Smooth muscle cell (in vitro differentiated cells): ENCODE results near the gene RALY. TPM values are rescaled to one million over a fixed set of nuclear protein-coding genes. Genes with fewer than 3 reads are reported as not detected.
A peak's percentile ranks its signal among the peaks of the same experiment; 100 is the strongest.

Experiments used
- DNase-seq: peaks from one replicate; lab custom pipeline; 2025; ENCODE audit not compliant: unreplicated experiment; lab: John Stamatoyannopoulos, UW
- H2AFZ ChIP-seq: fragments of 200-600 bp; sonication (generic); 2 replicates; pipeline ENCODE4 v1.6.0; 2016; ENCODE audit warnings: antibody characterized with exemption, low read depth, mild to moderate bottlenecking
- H3F3A ChIP-seq: fragments of 200-600 bp; sonication (generic); 2 replicates; pipeline ENCODE4 v1.6.0; 2017; ENCODE audit warnings: antibody characterized with exemption, low read depth
- H3K27ac ChIP-seq: fragments of 200-600 bp; sonication (generic); 2 replicates; pipeline ENCODE4 v1.5.1; 2016; ENCODE audit warnings: low read depth, mild to moderate bottlenecking
- H3K27me3 ChIP-seq: fragments of 200-600 bp; sonication (generic); 2 replicates; pipeline ENCODE4 v1.6.1; 2016; ENCODE audit warnings: low read depth, mild to moderate bottlenecking
- H3K36me3 ChIP-seq: fragments of 200-600 bp; sonication (generic); 2 replicates; pipeline ENCODE4 v1.5.1; 2016; ENCODE audit warnings: low read depth
- H3K4me1 ChIP-seq: fragments of 200-600 bp; sonication (generic); 2 replicates; pipeline ENCODE4 v1.5.1; 2016; ENCODE audit warnings: low read depth
- H3K4me2 ChIP-seq: fragments of 200-600 bp; sonication (generic); 2 replicates; pipeline ENCODE4 v1.6.0; 2016; ENCODE audit warnings: mild to moderate bottlenecking
- H3K4me3 ChIP-seq: fragments of 200-600 bp; sonication (generic); 2 replicates; pipeline ENCODE4 v1.5.1; 2016; ENCODE audit warnings: mild to moderate bottlenecking
- H3K79me2 ChIP-seq: fragments of 200-600 bp; sonication (generic); 2 replicates; pipeline ENCODE4 v1.6.0; 2016; ENCODE audit warnings: low read depth, mild to moderate bottlenecking
- H3K9ac ChIP-seq: fragments of 200-600 bp; sonication (generic); 2 replicates; pipeline ENCODE4 v1.6.0; 2016; ENCODE audit warnings: low read depth
- H3K9me3 ChIP-seq: fragments of 200-600 bp; sonication (generic); replicated peaks from 2 replicates; pipeline ENCODE4 v1.5.1; 2016; ENCODE audit warnings: low read depth
- H4K20me1 ChIP-seq: fragments of 200-600 bp; sonication (generic); 2 replicates; pipeline ENCODE4 v1.6.0; 2016; ENCODE audit warnings: low read depth
- WGBS: methylation state at CpG from one replicate; pipeline ENCODE4 v1.1.7; 2016; ENCODE audit warnings: low lambda C conversion rate; 5-methylcytosine and 5-hydroxymethylcytosine counted together
- polyA plus RNA-seq: library from polyadenylated mRNA; unstranded; fragments of >200 nt; fragmentation: Nextera tagmentation; extraction: Ambion mirVana; gene quantifications from 2 replicates; pipeline ENCODE4 v1.2.1, GENCODE V29; 2016
- total RNA-seq: library from RNA; depleted of rRNA; stranded (reverse); fragments of >200 nt; gene quantifications from 2 replicates; pipeline ENCODE4 v1.2.3, GENCODE V29; 2014
- TF ChIP-seq, protein P1 (sequence below): fragments of 200-600 bp; sonication (generic); IDR thresholded peaks from 2 replicates; pipeline ENCODE4 v1.5.1; 2017; ENCODE audit warnings: borderline replicate concordance, mild to moderate bottlenecking, antibody characterized with exemption; ENCODE audit not compliant: insufficient read depth, poor library complexity, severe bottlenecking

RALY gene
- total and polyA plus RNA-seq, 2 experiments from 2014 or later: 99.7 to 218 TPM

DNA sequence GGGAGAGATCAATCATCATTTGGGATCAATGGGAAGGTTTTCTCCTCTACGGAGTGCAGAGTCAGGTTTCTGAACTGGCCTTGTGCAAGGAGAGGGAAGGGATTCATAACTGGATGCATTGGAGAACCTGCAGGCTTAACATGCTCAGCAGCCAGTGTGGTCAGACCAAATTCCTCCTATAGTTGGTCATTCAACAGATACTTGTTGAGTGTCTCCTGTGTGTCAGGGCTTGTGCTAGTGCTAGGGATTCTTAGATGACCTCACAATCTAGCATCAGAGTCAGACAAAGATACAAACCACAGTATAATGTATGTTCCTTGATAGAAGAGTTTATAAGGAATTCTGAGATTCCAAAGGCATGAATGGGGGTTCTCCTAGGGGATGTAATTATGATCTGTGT lies 23.9 kb downstream of the RALY start:
- TF ChIP-seq, protein P1, sequence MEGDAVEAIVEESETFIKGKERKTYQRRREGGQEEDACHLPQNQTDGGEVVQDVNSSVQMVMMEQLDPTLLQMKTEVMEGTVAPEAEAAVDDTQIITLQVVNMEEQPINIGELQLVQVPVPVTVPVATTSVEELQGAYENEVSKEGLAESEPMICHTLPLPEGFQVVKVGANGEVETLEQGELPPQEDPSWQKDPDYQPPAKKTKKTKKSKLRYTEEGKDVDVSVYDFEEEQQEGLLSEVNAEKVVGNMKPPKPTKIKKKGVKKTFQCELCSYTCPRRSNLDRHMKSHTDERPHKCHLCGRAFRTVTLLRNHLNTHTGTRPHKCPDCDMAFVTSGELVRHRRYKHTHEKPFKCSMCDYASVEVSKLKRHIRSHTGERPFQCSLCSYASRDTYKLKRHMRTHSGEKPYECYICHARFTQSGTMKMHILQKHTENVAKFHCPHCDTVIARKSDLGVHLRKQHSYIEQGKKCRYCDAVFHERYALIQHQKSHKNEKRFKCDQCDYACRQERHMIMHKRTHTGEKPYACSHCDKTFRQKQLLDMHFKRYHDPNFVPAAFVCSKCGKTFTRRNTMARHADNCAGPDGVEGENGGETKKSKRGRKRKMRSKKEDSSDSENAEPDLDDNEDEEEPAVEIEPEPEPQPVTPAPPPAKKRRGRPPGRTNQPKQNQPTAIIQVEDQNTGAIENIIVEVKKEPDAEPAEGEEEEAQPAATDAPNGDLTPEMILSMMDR: no peak
- H4K20me1 ChIP-seq: peaks cover 98% of the 10 kb centered on the region

DNA sequence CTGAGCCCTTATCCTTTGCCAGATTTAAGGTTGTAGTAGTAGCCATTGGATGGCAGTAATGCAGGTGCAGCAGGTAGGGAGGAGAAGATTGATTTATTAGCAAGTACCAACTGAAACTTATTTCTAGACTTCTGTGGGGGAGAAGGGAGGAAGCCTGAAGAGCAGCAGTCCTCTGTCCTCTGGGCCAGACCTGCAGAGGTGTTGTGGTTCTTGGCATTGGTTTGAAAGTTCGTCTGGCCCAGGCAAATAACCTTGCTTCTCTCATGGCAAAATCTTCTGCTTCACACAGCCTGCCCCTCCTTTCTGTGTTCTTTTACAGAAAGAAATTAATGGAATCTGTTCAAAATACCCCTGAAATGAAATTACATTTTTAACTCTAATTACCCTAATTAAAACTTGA lies 24.5 kb downstream of the RALY start:
- H3K27ac ChIP-seq: peak overlapping the region; percentile 86
- H3K79me2 ChIP-seq: peaks cover 82% of the 10 kb centered on the region
- no peaks in the 10 kb centered on the region for H3F3A ChIP-seq
- H3K4me3 ChIP-seq: no peak overlapping the region
- H3K36me3 ChIP-seq: no peaks in the 10 kb centered on the region
- no peak for DNase-seq
- H3K4me1 ChIP-seq: peaks cover 13% of the 10 kb centered on the region
- H3K9me3 ChIP-seq: no peaks in the 10 kb centered on the region
- H3K9ac ChIP-seq: peak overlapping the region; percentile 31
- peak overlapping the region; percentile 49 for H3K4me2 ChIP-seq
- 81% methylated on average over 1 of the region's 1 CpG for WGBS
- no peak overlapping the region for H2AFZ ChIP-seq
- TF ChIP-seq, protein P1: no peak
- no peaks in the 10 kb centered on the region for H3K27me3 ChIP-seq
- peaks cover 98% of the 10 kb centered on the region for H4K20me1 ChIP-seq

More for the DNA sequence above, 23.9 kb downstream of the RALY start:
- DNase-seq: no peak
- H3K9me3 ChIP-seq: no peaks in the 10 kb centered on the region
- WGBS: 34% methylated on average over 1 of the region's 1 CpG
- no peak overlapping the region for H3K4me3 ChIP-seq
- peaks cover 82% of the 10 kb centered on the region for H3K79me2 ChIP-seq
- H3K36me3 ChIP-seq: no peaks in the 10 kb centered on the region
- H2AFZ ChIP-seq: no peak overlapping the region
- H3K4me1 ChIP-seq: peaks cover 14% of the 10 kb centered on the region
- peak overlapping the region; percentile 49 for H3K4me2 ChIP-seq
- peak overlapping the region; percentile 86 for H3K27ac ChIP-seq
- peak overlapping the region; percentile 31 for H3K9ac ChIP-seq
- no peaks in the 10 kb centered on the region for H3K27me3 ChIP-seq
- no peaks in the 10 kb centered on the region for H3F3A ChIP-seq

DNA sequence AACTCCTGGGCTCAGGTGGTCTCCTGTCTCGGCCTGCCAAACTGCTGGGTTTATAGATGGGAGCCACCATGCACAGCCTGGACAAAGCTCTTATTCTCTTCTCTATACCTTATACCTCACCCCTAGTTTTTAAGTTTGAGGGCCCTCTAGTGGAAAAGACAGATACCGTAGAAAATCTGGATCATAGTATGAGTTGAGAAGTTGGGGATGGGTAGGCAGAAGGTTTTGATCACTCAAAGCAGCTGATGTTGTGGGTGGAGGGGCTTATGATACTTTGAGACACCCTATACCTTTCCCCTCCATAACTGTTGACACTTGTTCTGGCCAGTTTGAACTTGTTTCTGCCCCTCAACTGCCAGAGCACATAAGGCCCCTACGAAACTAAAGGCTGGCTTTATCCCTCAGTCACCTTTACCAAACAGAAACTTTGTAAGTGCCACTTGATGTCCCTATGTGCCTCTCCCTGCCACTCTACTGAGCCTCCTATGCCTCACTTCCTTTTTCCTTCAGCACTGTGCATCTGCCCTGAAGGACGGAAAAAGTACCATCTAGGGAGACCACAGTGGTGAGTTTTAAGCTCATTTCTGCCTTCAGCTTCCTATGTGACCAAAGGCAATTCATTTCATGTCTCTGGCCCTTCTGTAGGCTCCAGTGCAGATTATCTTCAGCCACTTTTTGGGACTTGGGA lies 28.6 kb downstream of the RALY start:
- TF ChIP-seq, protein P1: peak; percentile 23
- Histone ChIP-seq H3K79me2 (peaks cover 90% of the 10 kb centered on the region), H3K4me3 (no peak overlapping the region), H3K4me2 (no peak overlapping the region), H3K36me3 (no peaks in the 10 kb centered on the region), H3K4me1 (peaks cover 16% of the 10 kb centered on the region), H3K27ac (no peak overlapping the region), H3K27me3 (no peaks in the 10 kb centered on the region), H3F3A (peaks cover 2% of the 10 kb centered on the region), H4K20me1 (peaks cover 98% of the 10 kb centered on the region), H3K9me3 (no peaks in the 10 kb centered on the region), H2AFZ (no peak overlapping the region), H3K9ac (no peak overlapping the region)
- no peak for DNase-seq
- 89% methylated on average over 4 of the region's 4 CpGs for WGBS

DNA sequence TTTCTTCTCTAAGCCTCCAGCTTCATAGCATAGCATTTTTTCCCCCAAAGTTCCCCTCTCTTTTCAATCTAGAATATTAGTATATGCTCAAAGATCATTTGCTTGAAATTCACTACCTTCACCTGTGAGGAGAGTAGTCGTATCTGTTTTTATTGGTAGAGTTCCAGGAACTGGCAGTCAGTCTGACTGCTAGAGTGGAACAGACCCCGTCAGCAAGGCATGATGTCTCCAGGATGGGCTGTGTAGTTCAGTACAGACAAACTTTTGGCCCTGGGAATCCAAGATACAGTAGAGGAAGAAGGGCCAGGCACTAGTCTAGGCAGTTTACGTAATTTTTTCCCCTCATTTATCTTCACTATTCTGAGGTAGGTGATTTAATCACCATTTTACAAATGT lies 29.1 kb downstream of the RALY start:
- Histone ChIP-seq H2AFZ (no peak overlapping the region), H3K36me3 (no peaks in the 10 kb centered on the region), H4K20me1 (peaks cover 98% of the 10 kb centered on the region), H3K4me2 (no peak overlapping the region), H3K27me3 (no peaks in the 10 kb centered on the region), H3K27ac (no peak overlapping the region), H3K9me3 (no peaks in the 10 kb centered on the region), H3K79me2 (peaks cover 94% of the 10 kb centered on the region), H3F3A (peaks cover 2% of the 10 kb centered on the region), H3K4me3 (no peak overlapping the region), H3K4me1 (peaks cover 14% of the 10 kb centered on the region), H3K9ac (no peak overlapping the region)
- TF ChIP-seq, protein P1: no peak
- 92% methylated on average over 3 of the region's 3 CpGs for WGBS
- no peak for DNase-seq
